ENCODE data around the gene ATXN7.

Gene ATXN7

DNA sequence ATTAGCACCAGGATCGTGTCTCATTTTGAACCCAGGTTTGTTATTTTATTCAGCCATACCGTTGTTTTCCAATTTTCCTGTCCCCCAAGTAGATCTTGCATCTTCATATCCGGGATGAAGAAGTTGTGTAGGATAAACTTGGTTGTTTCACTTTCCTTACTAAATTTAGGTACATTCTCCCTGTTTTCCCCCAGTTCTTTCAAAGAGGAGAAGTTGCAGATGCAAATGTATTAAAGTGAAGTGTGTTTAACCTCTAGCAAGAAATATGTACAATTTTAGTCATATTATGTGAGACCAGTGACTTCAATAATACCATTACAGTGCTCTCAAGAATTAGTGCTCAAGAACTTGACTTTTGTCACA is 1.3 kb downstream of the ATXN7 start:
- no peak for DNase-seq (ENCODE audit: low read depth)

DNA sequence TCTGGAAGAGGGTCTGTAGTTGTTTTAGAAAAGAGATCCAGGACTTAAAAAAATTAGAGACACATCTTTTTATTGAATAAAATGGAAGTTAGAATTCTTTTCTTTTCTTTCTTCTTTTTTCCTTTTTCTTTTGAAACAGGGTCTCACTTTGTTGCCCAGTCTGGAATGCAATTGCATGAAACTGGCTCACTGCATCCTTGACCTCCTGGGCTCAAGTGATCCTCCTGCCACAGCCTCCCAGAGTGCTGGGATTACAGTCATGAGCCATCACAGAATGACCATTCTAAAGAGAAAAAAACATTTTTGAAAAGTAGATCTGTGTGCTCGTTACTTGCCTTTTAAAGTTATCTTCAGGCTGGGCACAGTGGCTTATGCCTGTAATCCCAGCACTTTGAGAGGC is 3.6 kb downstream of the ATXN7 start:
- DNase-seq (ENCODE audit: low read depth): no peak

DNA sequence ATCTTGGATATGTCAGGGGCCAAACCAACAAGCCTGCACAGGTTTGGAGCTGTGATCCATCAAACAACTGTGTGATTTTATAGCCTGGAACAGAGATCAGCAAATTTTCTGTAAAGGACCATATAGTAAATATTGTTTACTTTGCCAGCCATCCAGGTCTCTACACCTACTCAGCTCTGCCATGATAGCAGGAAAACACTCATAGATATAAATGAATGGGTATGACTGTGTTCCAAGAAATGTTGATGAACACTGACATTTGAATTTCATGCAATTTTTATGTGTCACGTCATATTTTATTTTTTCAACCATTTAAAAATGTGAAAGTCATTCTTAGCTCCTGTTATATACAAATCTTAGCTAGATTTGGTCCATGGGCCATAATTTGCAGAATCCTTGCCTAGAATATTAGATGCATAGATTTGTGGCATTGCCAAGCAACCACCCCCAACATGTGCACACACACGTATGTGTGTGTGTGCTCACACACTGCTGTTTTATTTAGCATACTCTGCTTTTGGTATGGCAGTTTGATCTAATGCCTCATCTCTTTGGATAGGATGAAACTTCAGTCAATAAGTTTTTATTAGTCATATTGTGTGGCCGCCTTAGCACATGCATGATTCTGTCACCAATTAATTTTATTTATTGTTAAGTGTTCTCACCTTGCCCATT is 6.4 kb downstream of the ATXN7 start:
- no peak for DNase-seq (ENCODE audit: low read depth)

DNA sequence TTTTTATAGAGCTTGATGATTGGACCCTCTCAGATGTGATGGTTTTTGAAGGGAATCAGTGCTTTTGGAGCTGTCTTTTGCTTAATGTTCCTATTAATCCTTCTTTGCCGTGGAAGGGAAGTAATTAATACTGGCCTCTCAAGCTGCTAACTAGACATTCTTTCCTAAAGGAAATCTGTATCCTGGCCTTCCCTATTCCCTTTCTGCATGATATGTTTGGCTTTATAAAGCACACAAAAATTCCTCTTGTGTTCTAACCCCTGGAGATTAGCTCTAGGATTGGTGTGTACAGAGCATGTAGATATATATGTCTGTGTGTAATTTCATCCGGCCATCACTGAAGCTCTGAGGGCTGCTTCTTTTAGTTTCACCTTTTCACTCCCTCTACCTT is 6.9 kb downstream of the ATXN7 start:
- no peak for DNase-seq (ENCODE audit: low read depth)

DNA sequence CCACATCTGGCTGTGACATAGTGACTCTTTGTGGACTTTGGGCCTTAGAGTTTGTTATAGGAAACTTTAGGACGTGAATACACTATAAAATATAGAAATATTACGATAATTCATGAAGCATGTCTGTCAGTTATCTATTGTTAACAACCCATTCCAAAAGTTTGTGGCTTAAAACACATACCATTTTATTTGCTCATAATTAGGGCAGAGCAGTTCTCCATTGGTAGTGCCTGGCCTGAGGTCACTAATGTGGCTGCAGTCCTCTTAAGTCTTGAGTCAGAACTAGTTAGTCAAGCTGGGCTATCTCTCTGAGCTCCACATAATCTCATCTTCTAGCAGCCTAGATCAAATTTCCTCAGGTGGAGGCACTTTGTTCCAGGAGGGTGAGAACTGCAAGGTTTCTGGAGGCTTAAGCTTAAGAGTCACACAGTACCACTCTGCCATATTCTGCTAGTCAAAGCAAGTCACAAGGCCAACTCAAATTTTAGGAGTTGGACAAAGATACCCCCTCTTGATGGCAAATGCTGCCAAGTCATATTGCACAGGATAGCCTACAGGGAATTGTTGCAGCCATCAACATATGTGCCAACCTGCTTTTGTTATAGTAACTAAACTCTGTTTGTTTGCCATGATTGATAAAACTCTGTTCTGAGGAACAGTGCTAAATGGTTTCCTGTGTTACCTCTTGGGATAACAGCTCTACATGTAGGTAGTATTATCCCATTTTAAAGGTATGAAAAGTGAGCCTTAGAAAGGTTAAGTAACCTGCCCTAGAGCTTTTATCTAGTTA is 8.7 kb downstream of the ATXN7 start:
- DNase-seq (ENCODE audit: low read depth): no peak

DNA sequence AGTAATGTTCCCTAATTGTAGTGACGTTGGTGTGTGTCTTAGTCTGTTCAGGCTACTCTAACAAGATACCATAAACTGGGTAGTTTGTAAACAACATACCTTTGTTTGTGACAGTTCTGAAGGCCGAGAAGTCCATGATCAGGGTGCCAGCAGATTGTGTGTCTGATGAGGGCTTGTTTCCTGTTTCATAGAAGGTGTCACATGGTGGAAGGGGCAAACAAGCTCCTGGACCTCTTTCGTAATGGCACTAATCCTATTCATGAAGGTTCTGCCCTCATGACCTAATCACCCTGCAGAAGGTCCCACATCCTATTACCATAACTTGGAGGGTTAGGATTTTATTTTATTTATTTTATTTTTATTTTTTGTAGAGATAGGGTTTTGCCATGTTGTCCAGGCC is 11.1 kb downstream of the ATXN7 start:
- DNase-seq (ENCODE audit: low read depth): no peak

DNA sequence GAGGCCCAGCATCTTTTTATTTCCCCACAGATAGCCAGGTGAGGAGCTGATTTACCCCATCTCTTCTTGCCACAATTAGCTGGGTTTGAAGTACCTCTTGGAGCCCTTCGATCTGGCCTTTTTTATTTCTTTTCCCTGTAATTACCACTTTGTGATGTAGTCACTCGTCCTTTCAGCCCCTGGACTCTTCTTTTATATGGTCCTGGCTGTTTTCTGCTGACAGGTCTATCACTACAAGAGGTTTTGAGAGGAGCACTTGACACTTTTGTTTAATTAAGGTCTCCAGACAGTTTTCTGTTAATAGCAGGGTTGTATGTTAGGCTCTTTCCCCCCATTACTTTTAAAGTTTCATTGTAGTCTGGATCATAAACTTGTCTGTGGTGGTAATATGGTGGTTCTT is 11.8 kb downstream of the ATXN7 start:
- no peak for DNase-seq (ENCODE audit: low read depth)

DNA sequence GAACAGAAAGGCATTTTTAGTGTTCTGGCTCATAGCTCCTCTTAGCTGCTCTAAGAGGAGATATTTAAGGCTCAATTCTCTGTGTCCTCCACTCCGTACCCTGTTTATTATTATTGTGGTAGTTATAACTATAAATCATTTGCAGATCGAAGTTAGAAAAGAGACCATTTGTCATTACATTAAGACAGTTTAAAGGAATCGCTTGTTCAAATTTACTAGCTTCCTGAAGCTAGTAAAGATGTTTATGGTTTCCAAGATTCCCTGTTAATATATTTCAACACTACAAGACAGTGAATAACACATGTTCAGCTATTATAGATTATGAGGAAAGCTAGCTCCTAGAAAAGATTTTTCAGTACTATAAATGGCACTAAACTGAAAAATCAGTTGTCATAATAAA is 12.6 kb downstream of the ATXN7 start:
- DNase-seq (ENCODE audit: low read depth): no peak

DNA sequence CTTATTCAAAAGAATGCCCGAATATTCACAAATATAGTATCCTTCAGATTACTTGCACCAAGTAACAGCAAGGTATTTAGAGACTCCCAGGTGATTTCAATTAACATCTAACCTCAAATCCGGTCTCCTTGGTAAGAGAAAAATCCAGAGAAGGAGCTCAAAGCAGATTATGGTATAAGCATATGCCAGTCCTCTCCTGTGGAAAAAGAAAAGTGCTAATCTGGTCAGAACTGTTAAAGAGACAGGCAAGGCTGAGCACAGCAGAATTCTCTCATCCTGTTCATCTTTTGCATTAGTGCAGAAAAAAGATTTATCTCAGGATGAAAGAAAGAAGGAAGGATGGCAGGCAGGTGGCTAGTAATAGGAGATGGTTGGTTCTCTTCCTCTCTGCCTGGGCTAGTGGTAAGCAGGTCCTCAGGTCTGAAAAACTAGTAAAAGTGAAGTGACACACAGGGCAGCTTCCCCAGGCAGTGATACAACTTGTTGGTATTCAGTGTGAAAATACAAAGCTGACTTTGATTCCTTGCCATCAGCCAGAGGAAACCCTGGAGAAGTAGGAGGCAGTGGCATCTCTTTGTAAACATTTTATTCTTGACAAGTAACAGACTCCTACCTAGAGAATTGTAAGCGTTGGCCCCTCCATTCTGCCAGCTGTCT is 14.2 kb downstream of the ATXN7 start:
- DNase-seq (ENCODE audit: low read depth): no peak

DNA sequence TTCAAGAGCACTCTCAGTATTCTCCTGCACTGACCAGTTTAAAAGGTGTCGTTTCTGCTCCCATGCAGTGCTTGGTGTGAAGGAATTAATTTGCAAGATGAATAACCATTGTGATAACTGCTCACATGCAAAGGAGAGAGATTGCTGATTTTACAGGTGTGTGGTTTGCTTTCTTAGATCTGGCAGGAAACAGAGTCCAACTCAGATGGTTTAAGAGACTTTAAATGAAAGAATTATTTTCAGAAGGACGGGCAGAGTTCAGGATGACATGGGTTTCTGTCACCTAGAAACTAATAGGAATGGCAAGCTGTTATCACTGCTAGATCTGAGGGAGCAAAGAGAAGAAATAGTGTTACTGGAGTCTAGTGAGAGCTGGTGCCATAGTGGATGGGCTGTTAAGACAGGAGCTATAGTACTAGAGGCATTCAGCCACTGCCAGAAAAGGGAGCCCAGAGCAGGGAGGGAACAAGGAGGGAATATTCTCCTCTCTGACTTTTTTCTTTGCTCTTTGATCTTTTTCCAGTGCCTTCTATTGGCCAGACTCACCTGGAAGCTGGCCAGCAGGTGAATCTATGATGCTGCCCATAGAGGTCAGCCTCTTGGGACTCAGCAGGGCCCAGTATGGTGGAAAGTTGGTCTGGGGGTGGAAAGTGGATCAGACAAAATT is 14.9 kb downstream of the ATXN7 start:
- DNase-seq (ENCODE audit: low read depth): no peak

DNA sequence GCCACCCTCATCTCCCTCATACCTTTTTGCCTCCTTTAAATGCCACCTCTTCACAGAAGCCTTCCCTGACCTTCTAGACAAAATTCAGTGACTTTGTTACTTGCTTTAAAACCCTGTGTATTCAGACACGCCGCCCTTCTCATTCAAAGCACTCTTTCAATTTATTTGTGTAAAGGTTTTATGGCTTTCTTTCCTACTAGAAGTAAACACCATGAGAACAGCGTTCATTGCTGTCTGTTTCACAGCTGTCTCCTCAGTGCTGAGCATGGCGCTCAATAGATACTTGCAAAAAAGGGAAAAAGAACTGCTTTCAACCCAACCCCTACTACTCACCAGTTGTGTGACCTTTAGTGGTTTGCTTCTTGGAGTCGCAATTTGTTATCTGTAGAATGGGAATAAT is 17.0 kb downstream of the ATXN7 start:
- DNase-seq (ENCODE audit: low read depth): no peak

DNA sequence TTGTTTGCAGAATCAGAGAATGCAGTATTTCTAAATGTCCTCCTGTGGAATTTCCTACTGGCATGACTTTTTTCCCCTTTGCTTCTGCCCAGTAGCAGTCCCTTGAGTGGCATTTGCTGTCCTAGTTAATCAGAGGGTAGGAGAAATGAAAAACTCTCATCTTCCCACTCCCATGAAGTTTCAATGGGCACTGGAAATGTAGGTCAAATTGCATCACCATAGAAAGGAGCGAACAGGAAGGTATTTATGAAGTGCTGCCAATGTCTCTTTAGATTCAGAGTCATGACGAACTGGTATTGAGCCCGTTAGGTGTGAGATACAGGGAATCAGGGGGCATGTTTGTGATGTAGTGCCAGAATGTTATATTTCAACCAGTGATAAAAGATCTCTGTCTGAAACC is 23.2 kb downstream of the ATXN7 start:
- no peak for DNase-seq (ENCODE audit: low read depth)

DNA sequence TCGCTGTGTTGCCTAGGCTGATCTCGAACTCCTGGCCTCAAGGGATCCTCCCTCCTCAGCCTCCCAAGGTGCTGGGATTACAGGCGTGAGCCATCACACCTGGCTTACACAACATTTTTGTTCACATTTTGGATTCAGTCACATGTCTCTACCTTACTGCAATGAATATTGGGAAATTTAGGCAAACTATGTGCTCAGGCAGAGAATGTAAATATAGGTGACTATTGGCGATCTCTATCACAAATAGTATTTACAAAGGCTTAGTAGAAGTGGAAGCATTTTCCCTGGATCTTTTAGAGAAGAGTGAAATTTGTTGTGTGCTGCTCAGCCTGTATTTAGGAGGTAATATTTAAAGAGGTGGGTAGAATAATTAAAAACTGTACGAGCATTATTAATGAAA is 27.9 kb downstream of the ATXN7 start:
- DNase-seq (ENCODE audit: low read depth): no peak

DNA sequence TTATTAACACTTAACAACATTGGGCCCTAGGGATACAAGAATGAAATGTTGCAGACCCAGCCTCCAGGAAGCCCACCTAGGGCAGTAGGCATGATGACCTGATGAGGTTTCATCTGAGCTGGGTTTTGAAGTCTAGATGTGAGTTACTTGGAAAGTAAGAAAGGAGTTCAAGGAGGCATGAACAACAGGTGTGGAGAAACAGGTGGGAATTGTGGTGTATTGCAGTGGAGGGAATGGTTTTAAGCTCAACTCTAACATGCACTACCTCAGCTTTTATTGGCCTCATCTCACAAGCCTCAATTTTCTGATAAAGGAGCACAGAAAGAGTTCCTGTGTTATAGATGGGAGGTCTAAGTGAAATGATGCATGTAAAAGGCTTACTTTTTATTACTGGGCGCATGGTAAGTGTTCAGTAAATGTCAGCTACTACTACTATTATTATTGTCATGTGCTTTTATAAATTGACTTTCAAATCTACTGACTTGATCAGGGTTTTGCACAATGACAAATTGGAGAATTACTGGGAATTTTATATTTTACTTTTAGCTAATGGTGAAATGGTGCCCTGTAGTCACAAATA is 29.2 kb downstream of the ATXN7 start:
- no peak for DNase-seq (ENCODE audit: low read depth)

DNA sequence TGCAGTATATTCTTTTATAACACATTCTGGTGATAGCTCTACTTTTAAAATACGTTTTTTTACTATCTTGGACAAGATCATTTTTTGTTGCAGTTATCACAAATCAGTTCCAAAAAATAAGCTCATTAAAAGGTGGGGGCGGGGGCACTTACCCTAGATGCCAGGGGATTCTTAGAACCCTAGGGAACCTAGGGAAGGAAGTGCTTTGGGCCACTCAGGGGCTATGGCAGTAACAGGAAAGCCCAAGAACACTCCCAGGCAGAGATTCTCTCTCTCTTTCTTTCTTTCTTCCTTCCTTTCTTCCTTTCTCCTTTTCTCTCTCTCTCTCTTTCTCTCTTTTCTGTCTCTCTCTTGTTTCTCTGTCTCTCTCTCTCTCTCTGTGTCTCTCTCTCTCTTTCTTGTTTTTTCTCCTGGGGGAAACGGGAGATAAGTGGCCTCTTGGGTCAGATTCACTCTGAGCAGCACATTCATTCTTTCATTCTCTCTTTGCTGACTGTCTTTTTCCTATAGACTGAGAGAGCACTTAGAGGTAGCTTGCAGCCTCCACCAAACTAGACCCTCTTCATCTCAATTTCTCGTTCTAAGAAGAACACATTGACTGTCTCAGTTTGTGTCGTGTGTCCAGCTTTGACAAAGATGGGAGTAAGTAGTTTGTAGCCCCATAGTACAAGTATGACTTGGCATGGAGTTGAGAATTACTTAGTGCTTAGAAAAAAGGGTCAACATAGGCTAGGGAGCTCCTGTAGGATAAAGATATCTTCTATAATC is 31.9 kb downstream of the ATXN7 start:
- no peak for DNase-seq (ENCODE audit: low read depth)

DNA sequence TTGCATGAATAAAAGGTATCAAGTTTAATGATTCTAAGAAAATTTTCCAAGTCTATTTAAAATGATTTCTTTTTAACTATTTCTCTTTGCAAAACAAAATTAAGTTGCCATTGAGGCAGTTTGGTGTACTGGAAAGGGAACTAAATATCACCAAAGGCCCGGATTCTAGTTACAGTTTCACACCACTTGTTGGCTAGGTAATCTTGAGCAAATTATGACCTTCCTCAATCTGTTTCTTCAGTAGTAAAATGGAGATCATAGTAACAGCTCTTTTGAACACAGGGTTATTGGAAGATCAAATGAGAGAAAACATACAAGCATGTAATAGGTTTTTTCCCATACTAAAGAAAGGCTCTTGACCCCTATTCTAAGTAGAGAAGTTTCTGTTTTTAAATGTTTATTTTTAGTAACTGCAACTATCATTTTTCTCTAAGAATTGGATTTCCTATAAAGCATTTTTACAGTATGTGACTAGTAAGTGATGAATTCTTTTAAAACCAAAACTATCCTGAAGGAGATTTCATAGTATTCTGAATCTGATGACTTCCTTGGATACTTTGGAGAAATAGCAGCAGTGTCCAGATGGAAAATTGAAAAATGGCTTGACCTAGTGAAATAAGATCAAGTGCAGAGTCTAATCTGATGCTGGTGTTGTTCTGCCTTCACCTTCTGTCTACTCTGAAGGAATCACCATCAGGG is 32.8 kb downstream of the ATXN7 start:
- DNase-seq (ENCODE audit: low read depth): no peak

DNA sequence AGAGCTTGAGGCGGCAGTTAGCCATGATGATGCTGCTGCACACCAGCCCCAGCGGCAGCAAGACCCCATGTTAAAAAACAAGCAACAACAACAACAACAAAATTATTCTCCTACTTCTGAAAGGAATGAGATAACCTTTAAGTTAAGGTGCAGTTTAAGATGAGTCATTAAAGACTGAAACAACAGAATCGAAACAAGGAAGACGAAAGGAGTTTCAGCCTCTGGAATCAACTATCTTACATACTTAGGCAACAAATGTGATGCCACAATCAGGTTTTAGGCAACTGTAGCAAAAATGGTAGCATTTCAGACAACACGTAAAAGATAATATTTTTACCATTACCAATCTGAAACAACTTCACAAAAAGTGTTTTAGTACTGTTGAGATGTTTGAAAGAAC is 36.3 kb downstream of the ATXN7 start:
- no peak for DNase-seq (ENCODE audit: low read depth)

DNA sequence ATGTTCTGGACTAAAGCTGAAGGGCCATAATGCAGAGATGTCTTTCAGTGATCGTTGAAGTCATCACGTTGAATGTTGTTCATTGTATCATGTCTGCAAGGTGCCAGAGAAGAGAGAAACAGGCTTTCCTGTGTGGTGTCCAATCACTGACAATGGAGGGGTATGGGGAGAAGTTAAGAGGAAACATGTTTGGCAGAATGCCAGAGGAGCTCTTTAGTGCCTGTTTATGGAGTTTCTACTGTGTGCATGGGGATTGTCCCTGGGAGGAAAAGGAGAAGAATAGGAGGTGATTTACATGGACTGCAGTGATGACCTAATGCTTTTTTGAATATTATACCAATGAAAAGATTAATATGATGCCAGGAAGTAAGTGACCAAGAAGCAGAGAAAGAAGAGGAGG is 36.8 kb downstream of the ATXN7 start:
- DNase-seq (ENCODE audit: low read depth): no peak

DNA sequence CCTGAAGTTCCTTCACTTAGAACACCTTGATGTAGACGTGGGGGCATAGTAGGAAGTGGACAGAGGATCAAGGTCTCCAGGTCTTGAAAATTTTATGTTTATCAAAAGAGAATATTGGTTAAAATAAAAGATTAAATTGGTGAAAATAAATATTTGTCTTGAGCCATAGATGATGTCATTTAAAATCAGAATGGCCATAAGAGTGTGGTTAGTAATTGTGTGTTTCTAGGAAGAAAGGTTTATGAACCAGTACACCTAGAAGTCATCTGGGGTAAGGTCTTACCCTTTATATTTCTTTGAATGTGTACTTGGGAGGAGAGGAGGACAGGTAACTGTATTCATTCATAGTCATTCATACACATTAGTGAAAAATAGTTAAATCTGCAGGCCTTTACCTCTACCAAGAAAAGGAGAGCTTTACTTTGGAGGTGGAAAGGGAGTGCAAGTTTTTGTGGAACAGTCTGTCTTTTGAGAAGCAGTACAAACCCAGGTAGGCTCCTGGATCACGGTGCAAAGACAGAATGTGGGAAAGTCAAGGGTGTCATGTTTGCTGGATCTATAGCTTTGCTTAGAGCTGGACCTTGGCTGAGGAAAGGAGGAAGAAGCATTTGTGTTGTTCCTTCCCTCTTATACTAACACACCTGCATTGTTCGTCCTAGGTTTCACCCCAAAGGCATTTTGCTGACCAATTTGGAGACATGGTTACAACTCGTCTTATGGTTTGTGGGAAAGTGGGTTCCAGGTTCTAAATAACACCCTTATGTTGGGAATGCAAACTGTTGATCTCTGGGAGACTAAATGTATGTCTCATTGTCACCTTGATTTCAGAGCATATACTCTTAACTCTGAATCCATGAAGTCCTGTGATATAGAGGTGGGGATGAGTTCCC is 42.3 kb downstream of the ATXN7 start:
- DNase-seq (ENCODE audit: low read depth): no peak

DNA sequence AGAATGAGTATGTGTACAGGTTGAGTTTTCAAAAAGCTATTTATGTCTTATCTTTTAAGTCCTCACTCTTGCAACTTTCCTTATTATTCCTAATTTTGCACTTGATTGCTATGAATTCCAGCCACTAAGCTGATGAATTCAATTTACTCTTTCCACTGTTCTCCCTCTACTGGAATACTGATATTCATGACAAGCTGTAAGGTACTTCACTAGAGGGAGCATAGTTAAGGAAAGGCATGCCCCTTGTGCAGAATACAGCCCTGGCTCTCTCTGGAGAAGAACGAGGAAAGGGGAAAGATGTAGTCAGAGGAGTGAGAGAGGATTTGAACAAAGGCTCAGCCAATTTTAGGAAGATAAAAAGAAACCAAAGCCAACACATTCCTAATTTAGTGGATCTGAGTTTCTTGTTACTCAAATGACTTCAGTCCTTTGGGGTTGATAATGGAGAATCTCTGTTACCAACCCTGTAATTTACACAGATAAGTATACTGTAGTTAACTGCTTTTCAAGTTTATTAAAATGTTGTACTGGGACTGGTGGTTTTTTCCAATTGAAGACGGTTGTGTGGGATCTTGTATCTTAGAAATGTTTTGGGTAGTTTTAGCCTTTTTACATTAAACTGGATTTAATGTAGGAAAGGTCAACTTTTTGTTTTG is 44.5 kb downstream of the ATXN7 start:
- no peak for DNase-seq (ENCODE audit: low read depth)

Measured in activated T-helper 1 cell treated with Interleukin-2 at 50 U/mL for 16 hours (primary cell).